HCT116 (cell line): ENCODE results near the gene LDHA. TPM values are rescaled to one million over a fixed set of nuclear protein-coding genes. Genes with fewer than 3 reads are reported as not detected.

Experiments
- ATAC-seq: fragments of 200-7000 bp; cut with Tn5 transposase; 2 replicates; pipeline ENCODE4 v1.9.1; 2020; ENCODE audit warnings: mild to moderate bottlenecking, moderate library complexity
- Bru-seq: library from RNA; stranded (reverse); fragments of 400-500 nt; gene quantifications from one replicate; lab custom pipeline; 2021; lab: Mats Ljungman, UMichigan
- BruChase-seq, 2 experiments: library from RNA; stranded (reverse); fragments of 400-500 nt; gene quantifications; one replicate each; lab custom pipeline; 2021; lab: Mats Ljungman, UMichigan
- BruUV-seq: library from RNA; stranded (reverse); fragments of 400-500 nt; replicated peaks from 2 replicates; lab custom pipeline; 2021; lab: Mats Ljungman, UMichigan
- CTCF ChIA-PET: fragments of 300-600 bp; sonication (Branson Sonifier 250); formaldehyde crosslinking; loops from one replicate; lab custom pipeline; 2021; ENCODE audit warnings: antibody characterized with exemption; lab: Charles Lee
- POLR2A ChIA-PET: fragments of 300-600, 350-600 bp; sonication (Branson Sonifier 250); formaldehyde crosslinking; loops from one replicate; lab custom pipeline; 2021; ENCODE audit warnings: antibody characterized with exemption; lab: Charles Lee
- RAD21 ChIA-PET, 2 experiments: fragments of 300-600 bp; sonication (Branson Sonifier 250); formaldehyde crosslinking; loops; one replicate each; lab custom pipeline; 2023; ENCODE audit warnings: low total read pairs in 2 of 2; ENCODE audit not compliant: uncharacterized antibody in 2 of 2, unreplicated experiment in 2 of 2, low non-redundant PET in 1 of 2; lab: Charles Lee
- DNase-seq: peaks from one replicate; pipeline ENCODE4 v3.0.0-alpha.2; 2010; ENCODE audit warnings: low read depth, low spot score
- H2AFZ ChIP-seq: fragments of 200-600 bp; shearing (Covaris generic), sonication (generic); 2 replicates; pipeline ENCODE4 v1.6.1; 2017; ENCODE audit warnings: low read depth, mixed run types, mixed read lengths, antibody characterized with exemption, low read length; ENCODE audit not compliant: poor library complexity, severe bottlenecking
- H3K27ac ChIP-seq: 2 replicates; pipeline ENCODE4 v1.5.1; 2012; ENCODE audit warnings: low read depth, low read length
- H3K27me3 ChIP-seq: fragments of 200-600 bp; sonication (generic); 2 replicates; pipeline ENCODE4 v1.6.1; 2016; ENCODE audit warnings: mixed run types, low read length, mixed read lengths; ENCODE audit not compliant: insufficient read depth
- H3K36me3 ChIP-seq, 2 experiments: fragments of 200-500 bp in 1 of 2; fragments of 200-600 bp in 1 of 2; sonication (Bioruptor generic) in 1 of 2; sonication (generic) in 1 of 2; 2 replicates each; pipeline versions ENCODE4 v1.5.1 to v1.6.1; 2014 to 2016; ENCODE audit warnings: low read length in 2 of 2, inconsistent platforms in 1 of 2, mixed read lengths in 1 of 2, mixed run types in 1 of 2; ENCODE audit not compliant: insufficient read depth in 2 of 2, control insufficient read depth in 1 of 2
- H3K4me1 ChIP-seq, 2 experiments: fragments of 200-600 bp in 1 of 2; sonication (generic) in 1 of 2; 2 replicates each; pipeline versions ENCODE4 v1.5.1 to v1.6.1; 2012 to 2017; ENCODE audit warnings: low read length in 2 of 2, inconsistent platforms in 1 of 2, mild to moderate bottlenecking in 1 of 2, mixed read lengths in 1 of 2, mixed run types in 1 of 2, moderate library complexity in 1 of 2; ENCODE audit not compliant: insufficient read depth in 2 of 2, control insufficient read depth in 1 of 2
- H3K4me2 ChIP-seq: fragments of 200-600 bp; sonication (generic); 2 replicates; pipeline ENCODE4 v1.6.1; 2017; ENCODE audit warnings: mixed run types, low read length, mixed read lengths
- H3K4me3 ChIP-seq, 2 experiments: fragments of 200-600 bp in 1 of 2; sonication (generic) in 1 of 2; replicated peaks in 1 of 2; 2 replicates each; pipeline ENCODE4 v1.5.1; 2011 to 2016; ENCODE audit warnings: low read length in 2 of 2, control low read depth in 1 of 2, low read depth in 1 of 2, mild to moderate bottlenecking in 1 of 2, mixed read lengths in 1 of 2, mixed run types in 1 of 2
- H3K79me2 ChIP-seq: fragments of 200-600 bp; sonication (generic); 2 replicates; pipeline ENCODE4 v1.6.1; 2017; ENCODE audit warnings: mild to moderate bottlenecking, mixed run types, low read length, moderate library complexity, mixed read lengths; ENCODE audit not compliant: insufficient read depth
- H3K9ac ChIP-seq: fragments of 200-600 bp; sonication (generic); 2 replicates; pipeline ENCODE4 v1.6.1; 2016; ENCODE audit warnings: low read length, mixed read lengths
- H3K9me2 ChIP-seq: fragments of 200-600 bp; sonication (generic), shearing (Covaris generic); 2 replicates; pipeline ENCODE4 v1.6.1; 2017; ENCODE audit warnings: mixed run types, mild to moderate bottlenecking, moderate library complexity; ENCODE audit not compliant: insufficient read depth
- H3K9me3 ChIP-seq, 2 experiments: fragments of 200-500 bp in 1 of 2; fragments of 200-600 bp in 1 of 2; sonication (Bioruptor generic) in 1 of 2; sonication (generic) in 1 of 2; 2 replicates each; pipeline ENCODE4 v1.6.1; 2014 to 2017; ENCODE audit warnings: low read length in 2 of 2, mixed read lengths in 2 of 2, inconsistent platforms in 1 of 2, low read depth in 1 of 2, mild to moderate bottlenecking in 1 of 2, mixed run types in 1 of 2, moderate library complexity in 1 of 2; ENCODE audit not compliant: control insufficient read depth in 1 of 2, insufficient read depth in 1 of 2
- H4K20me1 ChIP-seq: fragments of 200-600 bp; sonication (generic), shearing (Covaris generic); 2 replicates; pipeline ENCODE4 v1.6.1; 2017; ENCODE audit warnings: mixed run types, mild to moderate bottlenecking, moderate library complexity; ENCODE audit not compliant: insufficient read depth
- ATF3 ChIP-seq: IDR thresholded peaks from 2 replicates; pipeline ENCODE4 v1.6.1; 2012
- CBX3 ChIP-seq: IDR thresholded peaks from 2 replicates; pipeline ENCODE4 v1.6.1; 2012; ENCODE audit warnings: low read depth
- CEBPB ChIP-seq: IDR thresholded peaks from 2 replicates; pipeline ENCODE4 v1.6.1; 2012; ENCODE audit warnings: low read depth
- EGR1 ChIP-seq: IDR thresholded peaks from 2 replicates; pipeline ENCODE4 v1.6.1; 2012; ENCODE audit warnings: low read depth
- ELF1 ChIP-seq: IDR thresholded peaks from 2 replicates; pipeline ENCODE4 v1.6.1; 2012; ENCODE audit warnings: low read depth, borderline replicate concordance
- JUND ChIP-seq: IDR thresholded peaks from 2 replicates; pipeline ENCODE4 v1.6.1; 2012
- MAX ChIP-seq: IDR thresholded peaks from 2 replicates; pipeline ENCODE4 v1.6.1; 2012
- POLR2A ChIP-seq: IDR thresholded peaks from 2 replicates; pipeline ENCODE4 v1.7.0; 2011; ENCODE audit warnings: borderline replicate concordance; ENCODE audit not compliant: insufficient read depth, insufficient read length; ENCODE audit errors: extremely low read depth
- POLR2AphosphoS5 ChIP-seq: IDR thresholded peaks from 2 replicates; pipeline ENCODE4 v1.6.1; 2011; ENCODE audit warnings: mild to moderate bottlenecking, low read depth, low read length, moderate library complexity
- RAD21 ChIP-seq: IDR thresholded peaks from 2 replicates; pipeline ENCODE4 v1.6.1; 2012; ENCODE audit warnings: low read depth, mild to moderate bottlenecking
- SIN3A ChIP-seq: IDR thresholded peaks from 2 replicates; pipeline ENCODE4 v1.6.1; 2012; ENCODE audit warnings: low read depth
- SP1 ChIP-seq: IDR thresholded peaks from 2 replicates; pipeline ENCODE4 v1.6.1; 2012; ENCODE audit warnings: low read depth
- TCF7L2 ChIP-seq: IDR thresholded peaks from 2 replicates; pipeline ENCODE4 v1.7.0; 2011; ENCODE audit warnings: borderline replicate concordance, inconsistent platforms; ENCODE audit not compliant: insufficient read depth, insufficient read length; ENCODE audit errors: extremely low read depth
- YY1 ChIP-seq: IDR thresholded peaks from 2 replicates; pipeline ENCODE4 v1.6.1; 2011; ENCODE audit warnings: low read length, low read depth, moderate library complexity, mild to moderate bottlenecking; ENCODE audit not compliant: insufficient replicate concordance; ENCODE audit errors: extremely low read depth
- ZBTB33 ChIP-seq: IDR thresholded peaks from 2 replicates; pipeline ENCODE4 v1.6.1; 2011; ENCODE audit warnings: mild to moderate bottlenecking, low read length, moderate library complexity; ENCODE audit not compliant: insufficient replicate concordance; ENCODE audit errors: extremely low read depth
- ZFX ChIP-seq: fragments of 450-650 bp; IDR thresholded peaks from 2 replicates; pipeline ENCODE4 v1.6.1; 2017
- ZNF274 ChIP-seq: fragments of 200-500 bp; sonication (Bioruptor generic); IDR thresholded peaks from 2 replicates; pipeline ENCODE4 v1.6.1; 2014; ENCODE audit warnings: mild to moderate bottlenecking, low read depth, low read length, inconsistent platforms
- intact Hi-C: fragments of 100-400 bp; cut with micrococcal nuclease; formaldehyde crosslinking; loops from 2 replicates; pipeline ENCODE4 v1.10.0; 2022
- long read RNA-seq: library from polyadenylated mRNA; unstranded; transcript quantifications from one replicate; pipeline ENCODE4 v2.0.0, GENCODE V29; 2021; ENCODE audit not compliant: unreplicated experiment
- polyA plus RNA-seq: library from polyadenylated mRNA; unstranded; fragments of >200 nt; gene quantifications from 2 replicates; pipeline ENCODE4 v1.2.1, GENCODE V29; 2012; ENCODE audit warnings: missing spikeins
- total RNA-seq: library from RNA; stranded (reverse); gene quantifications from one replicate; pipeline ENCODE4 v1.2.1, GENCODE V29; 2021; ENCODE audit not compliant: unreplicated experiment
- TF ChIP-seq, protein P1 (sequence below): IDR thresholded peaks from 2 replicates; pipeline ENCODE4 v1.6.1; 2012; ENCODE audit warnings: low read depth

The LDHA gene
- 974 TPM for total RNA-seq
- 1,576 and 1,832 TPM in 2 replicates for polyA plus RNA-seq
- Bru-seq, nascent RNA, result percentile 96 among the genes with signal in this experiment
- percentile 99 among the genes with signal in this experiment for BruChase-seq, experiment 1, labeled RNA remaining after a 6-hour chase
- BruChase-seq, experiment 2, labeled RNA remaining after a 2-hour chase, result percentile 98 among the genes with signal in this experiment
- long read RNA-seq, transcript LDHA-205 (8 exons, 2,416 nt), result major isoform, 1,374 of 1,579 reads
- long read RNA-seq, transcript LDHA-220 (7 exons, 1,288 nt), result minor isoform, 30 of 1,579 reads
- long read RNA-seq, transcript LDHA-216 (4 exons, 1,345 nt), result minor isoform, 9 of 1,579 reads
- long read RNA-seq, transcript LDHA-202 (5 exons, 2,169 nt), result minor isoform, 64 of 1,579 reads
- long read RNA-seq, partial matches to known transcripts, result 28 of 1,579 reads
- long read RNA-seq, other reads (novel, unspliced or antisense), result 62 of 1,579 reads

GRCh38 chr11:18394275-18394927, at the start of gene LDHA:
TSS of gene LDHA (plus strand) at chr11:18394563. CDS start at chr11:18396843, 2,280 bp downstream.
- RAD21 ChIA-PET, result interaction anchor here (0.6 to 1.4 kb wide), 2 partner anchors 11 to 52 kb away, joined by 6 to 9 read pairs; no protein-coding TSS in a partner anchor
- peak; percentile 77 for ATAC-seq
- POLR2A ChIA-PET, result interaction anchor here (0.6 to 5.1 kb wide), 16 partner anchors 10 to 1127 kb away, joined by 3 to 88 read pairs (median 4); partner anchors contain the start of genes HPS5, SPTY2D1, TSG101 and UEVLD
- TF ChIP-seq ATF3, result no peak
- TF ChIP-seq POLR2AphosphoS5, result peak; percentile 99
- TF ChIP-seq ELF1, result no peak
- peak; percentile 87 for TF ChIP-seq CBX3
- TF ChIP-seq RAD21, result 0 out of 2 replicates have a peak, but pooled peaks have one; percentile 23
- TF ChIP-seq JUND, result peak; percentile 21; the same call in 1 of the 2 replicates
- no peak for TF ChIP-seq CEBPB
- peak; percentile 98 for TF ChIP-seq POLR2A
- peak; percentile 49 for TF ChIP-seq TCF7L2
- peak; percentile 100 for TF ChIP-seq MAX
- TF ChIP-seq, protein P1, sequence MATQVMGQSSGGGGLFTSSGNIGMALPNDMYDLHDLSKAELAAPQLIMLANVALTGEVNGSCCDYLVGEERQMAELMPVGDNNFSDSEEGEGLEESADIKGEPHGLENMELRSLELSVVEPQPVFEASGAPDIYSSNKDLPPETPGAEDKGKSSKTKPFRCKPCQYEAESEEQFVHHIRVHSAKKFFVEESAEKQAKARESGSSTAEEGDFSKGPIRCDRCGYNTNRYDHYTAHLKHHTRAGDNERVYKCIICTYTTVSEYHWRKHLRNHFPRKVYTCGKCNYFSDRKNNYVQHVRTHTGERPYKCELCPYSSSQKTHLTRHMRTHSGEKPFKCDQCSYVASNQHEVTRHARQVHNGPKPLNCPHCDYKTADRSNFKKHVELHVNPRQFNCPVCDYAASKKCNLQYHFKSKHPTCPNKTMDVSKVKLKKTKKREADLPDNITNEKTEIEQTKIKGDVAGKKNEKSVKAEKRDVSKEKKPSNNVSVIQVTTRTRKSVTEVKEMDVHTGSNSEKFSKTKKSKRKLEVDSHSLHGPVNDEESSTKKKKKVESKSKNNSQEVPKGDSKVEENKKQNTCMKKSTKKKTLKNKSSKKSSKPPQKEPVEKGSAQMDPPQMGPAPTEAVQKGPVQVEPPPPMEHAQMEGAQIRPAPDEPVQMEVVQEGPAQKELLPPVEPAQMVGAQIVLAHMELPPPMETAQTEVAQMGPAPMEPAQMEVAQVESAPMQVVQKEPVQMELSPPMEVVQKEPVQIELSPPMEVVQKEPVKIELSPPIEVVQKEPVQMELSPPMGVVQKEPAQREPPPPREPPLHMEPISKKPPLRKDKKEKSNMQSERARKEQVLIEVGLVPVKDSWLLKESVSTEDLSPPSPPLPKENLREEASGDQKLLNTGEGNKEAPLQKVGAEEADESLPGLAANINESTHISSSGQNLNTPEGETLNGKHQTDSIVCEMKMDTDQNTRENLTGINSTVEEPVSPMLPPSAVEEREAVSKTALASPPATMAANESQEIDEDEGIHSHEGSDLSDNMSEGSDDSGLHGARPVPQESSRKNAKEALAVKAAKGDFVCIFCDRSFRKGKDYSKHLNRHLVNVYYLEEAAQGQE, result no peak
- TF ChIP-seq YY1, result no peak
- TF ChIP-seq SIN3A, result peak; percentile 99
- peak; percentile 78 for TF ChIP-seq ZBTB33
- TF ChIP-seq ZFX, result peak; percentile 75
- peak; percentile 89 for TF ChIP-seq SP1
- TF ChIP-seq EGR1, result 0 out of 2 replicates have a peak, but pooled peaks have one; percentile 43
- TF ChIP-seq ZNF274, result no peak
- Histone ChIP-seq H2AFZ (no peak within 1 kb of the TSS), H3K27me3 (no peaks in the 10 kb centered on the region), H3K4me3 (peak within 1 kb of the TSS; percentile 91 to 100), H3K36me3 (peaks cover 26 to 34% of the 10 kb centered on the region in 2 experiments), H3K27ac (peak within 1 kb of the TSS; percentile 98), H3K9ac (peak within 1 kb of the TSS; percentile 98), H3K79me2 (peaks cover 51% of the 10 kb centered on the region), H3K4me2 (peak within 1 kb of the TSS; percentile 92), H3K9me2 (no peaks in the 10 kb centered on the region), H3K9me3 (no peaks in the 10 kb centered on the region), H4K20me1 (peaks cover 24% of the 10 kb centered on the region; the same call in 1 of the 2 replicates), H3K4me1 (peaks cover 11 to 25% of the 10 kb centered on the region in 2 experiments)
- BruUV-seq, result no TSS peak
- CTCF ChIA-PET, result interaction anchor here (0.7 to 0.8 kb wide), 3 partner anchors 10 to 279 kb away, joined by 3 to 4 read pairs (median 3); no protein-coding TSS in a partner anchor
- intact Hi-C loops, result loop anchor here (2.0 kb wide), 1 partner anchor 72 kb away; the partner anchor contains the start of genes GTF2H1 and HPS5
- peak; percentile 90 for DNase-seq
